ENCODE results near the gene ZNF284.
"Not testable (repeated sequence)": the region's sequence is repeated elsewhere in the genome, so short reads cannot be mapped to it uniquely, and the experiment has no call there.

The ZNF284 gene

DNA sequence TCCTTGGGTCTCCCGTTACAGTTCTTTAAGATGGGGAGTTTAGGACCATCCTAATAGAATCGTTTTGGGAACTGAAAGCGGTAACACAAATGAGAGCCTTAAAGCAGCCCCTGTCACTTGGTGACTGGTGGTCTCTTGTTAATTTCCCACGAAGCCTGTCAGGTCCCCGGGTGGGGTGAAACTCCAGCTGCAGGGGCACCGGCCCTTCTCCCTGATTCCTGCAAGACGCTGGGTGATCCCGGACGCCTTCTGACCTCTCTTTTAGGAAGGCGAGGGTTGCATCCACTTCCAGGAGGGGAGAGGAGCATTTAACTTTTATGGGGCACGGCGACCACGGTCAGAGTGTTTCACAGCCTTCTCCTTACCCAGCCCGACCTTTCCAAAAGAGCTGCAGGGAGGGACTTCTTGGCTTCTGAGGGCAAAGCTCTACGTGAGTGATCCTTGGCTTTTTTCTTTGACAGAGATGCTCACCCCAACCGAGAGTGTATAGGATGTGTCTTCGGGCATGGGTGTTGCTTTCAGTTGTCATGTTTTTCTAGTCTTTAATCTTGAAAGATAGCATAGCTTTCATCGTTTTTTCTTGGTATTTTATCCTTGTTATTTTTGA, 41.9 kb downstream of the ZNF284 start:
- H3K27me3 ChIP-seq (ENCODE audit: insufficient read depth, low read length, poor library complexity): no peaks in the 10 kb centered on the region
- peak overlapping the region; percentile 91 to 95; a peak in 3 of 4 replicates for H3K4me3 ChIP-seq (ENCODE audit: low read depth in 1 of 2, low read length in 2 of 2)
- peaks cover 33% of the 10 kb centered on the region for H3K4me1 ChIP-seq (ENCODE audit: insufficient read depth, low read length)
- peak overlapping the region; percentile 78 for H3K27ac ChIP-seq (ENCODE audit: low read length)
- peaks cover 17% of the 10 kb centered on the region for H3K79me2 ChIP-seq (ENCODE audit: insufficient read depth, low read length)
- H4K20me1 ChIP-seq (ENCODE audit: insufficient read depth, low read length): no peaks in the 10 kb centered on the region
- no peak for TF ChIP-seq EZH2 (IDR thresholded peaks at IDR 0.05; ENCODE audit: borderline replicate concordance, low read depth, low read length, severe bottlenecking)
- TF ChIP-seq, protein P1, sequence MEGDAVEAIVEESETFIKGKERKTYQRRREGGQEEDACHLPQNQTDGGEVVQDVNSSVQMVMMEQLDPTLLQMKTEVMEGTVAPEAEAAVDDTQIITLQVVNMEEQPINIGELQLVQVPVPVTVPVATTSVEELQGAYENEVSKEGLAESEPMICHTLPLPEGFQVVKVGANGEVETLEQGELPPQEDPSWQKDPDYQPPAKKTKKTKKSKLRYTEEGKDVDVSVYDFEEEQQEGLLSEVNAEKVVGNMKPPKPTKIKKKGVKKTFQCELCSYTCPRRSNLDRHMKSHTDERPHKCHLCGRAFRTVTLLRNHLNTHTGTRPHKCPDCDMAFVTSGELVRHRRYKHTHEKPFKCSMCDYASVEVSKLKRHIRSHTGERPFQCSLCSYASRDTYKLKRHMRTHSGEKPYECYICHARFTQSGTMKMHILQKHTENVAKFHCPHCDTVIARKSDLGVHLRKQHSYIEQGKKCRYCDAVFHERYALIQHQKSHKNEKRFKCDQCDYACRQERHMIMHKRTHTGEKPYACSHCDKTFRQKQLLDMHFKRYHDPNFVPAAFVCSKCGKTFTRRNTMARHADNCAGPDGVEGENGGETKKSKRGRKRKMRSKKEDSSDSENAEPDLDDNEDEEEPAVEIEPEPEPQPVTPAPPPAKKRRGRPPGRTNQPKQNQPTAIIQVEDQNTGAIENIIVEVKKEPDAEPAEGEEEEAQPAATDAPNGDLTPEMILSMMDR (IDR thresholded peaks at IDR 0.05; ENCODE audit: borderline replicate concordance, extremely low read depth, low read length, poor library complexity, severe bottlenecking): no peak
- DNase-seq (peak; percentile 16), ATAC-seq (ENCODE audit: insufficient read depth, low read depth) (no peak)
- no peaks in the 10 kb centered on the region for H3K9me3 ChIP-seq (ENCODE audit: insufficient read depth, low read length, severe bottlenecking)
- peak overlapping the region; percentile 90 for H3K4me2 ChIP-seq (ENCODE audit: insufficient read depth, low read length)
- peaks cover 29% of the 10 kb centered on the region for H3K36me3 ChIP-seq (ENCODE audit: insufficient read depth, low read length)
- peak overlapping the region; percentile 99 for H2AFZ ChIP-seq (ENCODE audit: low read depth, low read length)
- H3K9ac ChIP-seq (ENCODE audit: low read depth, low read length): peak overlapping the region; percentile 63

DNA sequence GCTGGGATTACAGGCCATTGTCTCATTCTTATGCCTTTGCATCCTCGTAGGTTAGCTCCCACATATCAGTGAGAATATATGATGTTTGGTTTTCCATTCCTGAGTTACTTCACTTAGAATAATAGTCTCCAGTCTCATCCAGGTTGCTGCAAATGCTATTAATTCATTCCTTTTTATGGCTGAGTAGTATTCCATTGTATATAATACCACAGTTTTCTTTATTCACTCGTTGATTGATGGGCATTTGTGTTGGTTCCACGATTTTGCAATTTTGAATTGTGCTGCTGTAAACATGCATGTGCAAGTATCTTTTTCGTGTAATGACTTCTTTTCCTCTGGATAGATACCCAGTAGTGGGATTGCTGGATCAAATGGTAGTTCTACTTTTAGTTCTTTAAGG, 49.2 kb downstream of the ZNF284 start:
- not testable (repeated sequence) for H3K9me3 ChIP-seq (ENCODE audit: insufficient read depth, low read length, severe bottlenecking); H3K4me3 ChIP-seq (ENCODE audit: low read depth in 1 of 2, low read length in 2 of 2); H3K79me2 ChIP-seq (ENCODE audit: insufficient read depth, low read length); H3K27ac ChIP-seq (ENCODE audit: low read length); H3K9ac ChIP-seq (ENCODE audit: low read depth, low read length); H3K4me2 ChIP-seq (ENCODE audit: insufficient read depth, low read length); ATAC-seq (ENCODE audit: insufficient read depth, low read depth); H3K27me3 ChIP-seq (ENCODE audit: insufficient read depth, low read length, poor library complexity); H2AFZ ChIP-seq (ENCODE audit: low read depth, low read length); DNase-seq; H3K4me1 ChIP-seq (ENCODE audit: insufficient read depth, low read length); H4K20me1 ChIP-seq (ENCODE audit: insufficient read depth, low read length)
- H3K36me3 ChIP-seq (ENCODE audit: insufficient read depth, low read length): peaks cover 56% of the 10 kb centered on the region

DNA sequence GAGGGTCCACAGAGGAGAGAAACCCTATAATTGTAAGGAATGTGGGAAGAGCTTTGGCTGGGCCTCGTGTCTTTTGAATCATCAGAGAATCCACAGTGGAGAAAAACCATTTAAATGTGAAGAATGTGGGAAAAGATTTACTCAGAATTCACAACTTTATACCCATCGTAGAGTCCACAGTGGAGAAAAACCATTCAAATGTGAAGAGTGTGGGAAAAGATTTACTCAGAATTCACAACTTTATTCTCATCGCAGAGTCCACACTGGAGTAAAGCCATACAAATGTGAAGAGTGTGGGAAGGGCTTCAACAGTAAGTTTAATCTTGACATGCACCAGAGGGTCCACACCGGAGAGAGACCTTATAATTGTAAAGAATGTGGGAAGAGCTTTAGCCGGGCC, 60.0 kb downstream of the ZNF284 start:
- no peaks in the 10 kb centered on the region for H3K27me3 ChIP-seq (ENCODE audit: insufficient read depth, low read length, poor library complexity)
- H4K20me1 ChIP-seq (ENCODE audit: insufficient read depth, low read length): no peaks in the 10 kb centered on the region
- peaks cover 46% of the 10 kb centered on the region for H3K36me3 ChIP-seq (ENCODE audit: insufficient read depth, low read length)
- H3K27ac ChIP-seq (ENCODE audit: low read length): no peak overlapping the region
- H2AFZ ChIP-seq (ENCODE audit: low read depth, low read length): no peak overlapping the region
- H3K79me2 ChIP-seq (ENCODE audit: insufficient read depth, low read length): no peaks in the 10 kb centered on the region
- TF ChIP-seq, protein P1 (IDR thresholded peaks at IDR 0.05; ENCODE audit: borderline replicate concordance, extremely low read depth, low read length, poor library complexity, severe bottlenecking): no peak
- no peak for TF ChIP-seq EZH2 (IDR thresholded peaks at IDR 0.05; ENCODE audit: borderline replicate concordance, low read depth, low read length, severe bottlenecking)
- H3K4me2 ChIP-seq (ENCODE audit: insufficient read depth, low read length): no peak overlapping the region
- no peaks in the 10 kb centered on the region for H3K4me1 ChIP-seq (ENCODE audit: insufficient read depth, low read length)
- no peak overlapping the region for H3K9ac ChIP-seq (ENCODE audit: low read depth, low read length)
- no peak for ATAC-seq (ENCODE audit: insufficient read depth, low read depth)
- no peaks in the 10 kb centered on the region for H3K9me3 ChIP-seq (ENCODE audit: insufficient read depth, low read length, severe bottlenecking)
- no peak overlapping the region for H3K4me3 ChIP-seq (ENCODE audit: low read depth in 1 of 2, low read length in 2 of 2)
- DNase-seq: no peak

Measured in DND-41 (cell line).